Left renal pelvis (tissue), 4 donors: ENCODE results near the gene MRI1. TPM values are rescaled to one million over a fixed set of nuclear protein-coding genes. Genes with fewer than 3 reads are reported as not detected.
"Not testable (repeated sequence)": the region's sequence is repeated elsewhere in the genome, so short reads cannot be mapped to it uniquely, and the experiment has no call there.

Experiments
- DNase-seq, 4 donors: peaks; one replicate each; pipeline ENCODE4 v3.0.0-alpha.2; 2013; ENCODE audit warnings: low read depth in 4 of 4, low spot score in 3 of 4
- polyA plus RNA-seq, 4 donors: library from polyadenylated mRNA; unstranded; fragments of 120-200 nt; gene quantifications; one replicate each; pipeline ENCODE4 v1.2.1, GENCODE V29; 2013; ENCODE audit not compliant: insufficient read length in 4 of 4

MRI1 gene
- polyA plus RNA-seq, 4 donors = 15.5 to 42.7 (median 20.4) TPM

GRCh38 chr19:13788991-13789390 is 24.7 kb downstream of the MRI1 start:
- DNase-seq = no peak

GRCh38 chr19:13790354-13790753 is 26.0 kb downstream of the MRI1 start:
- DNase-seq = no peak

- not testable (repeated sequence) for DNase-seq
Observed at GRCh38 chr19:13793317-13793716, 29.0 kb downstream of the MRI1 start.

GRCh38 chr19:13794398-13794756 is 30.1 kb downstream of the MRI1 start:
- no peak for DNase-seq

- peak; percentile 95 to 98 (median 97) for DNase-seq
Observed at GRCh38 chr19:13794757-13795589, 30.7 kb downstream of the MRI1 start, which contains the start of gene ZSWIM4. Gene ZSWIM4, plus strand, starts transcription at chr19:13795443. Its CDS starts 206 bp downstream, at chr19:13795649.

GRCh38 chr19:13795595-13796300 is 31.4 kb downstream of the MRI1 start:
- no peak for DNase-seq

GRCh38 chr19:13796301-13797057 is 32.2 kb downstream of the MRI1 start:
- no peak for DNase-seq

- no peak for DNase-seq
Observed at GRCh38 chr19:13797058-13797440, 32.7 kb downstream of the MRI1 start.

- DNase-seq = no peak
Observed at GRCh38 chr19:13797870-13798269, 33.5 kb downstream of the MRI1 start.

- no peak for DNase-seq
Observed at GRCh38 chr19:13799669-13800068, 35.3 kb downstream of the MRI1 start.

GRCh38 chr19:13803038-13803437 is 38.7 kb downstream of the MRI1 start:
- no peak for DNase-seq

- no peak for DNase-seq
Observed at GRCh38 chr19:13804830-13805683, 40.7 kb downstream of the MRI1 start.

- DNase-seq = no peak
Observed at GRCh38 chr19:13806728-13807127, 42.4 kb downstream of the MRI1 start.

GRCh38 chr19:13807421-13808021 is 43.2 kb downstream of the MRI1 start:
- DNase-seq = no peak

- no peak for DNase-seq
Observed at GRCh38 chr19:13808856-13809255, 44.5 kb downstream of the MRI1 start.

GRCh38 chr19:13812544-13812943 is 48.2 kb downstream of the MRI1 start:
- DNase-seq = no peak

- no peak for DNase-seq
Observed at GRCh38 chr19:13813147-13813546, 48.8 kb downstream of the MRI1 start.

GRCh38 chr19:13814550-13814949 is 50.2 kb downstream of the MRI1 start:
- DNase-seq = no peak

- no peak for DNase-seq
Observed at GRCh38 chr19:13817018-13817614, 52.8 kb downstream of the MRI1 start.
